ENCODE data around the gene CACYBP.
A peak's percentile ranks its signal among the peaks of the same experiment; 100 is the strongest.

CACYBP gene

GRCh38 chr1:174982971-174983689, 16.6 kb upstream of the CACYBP start:
- no peaks in the 10 kb centered on the region for H3K27me3 Mint-ChIP-seq
- ATAC-seq (replicated peaks; ENCODE audit: extremely low read depth, poor library complexity, severe bottlenecking): no peak
- peaks cover 48% of the 10 kb centered on the region for H3K36me3 Mint-ChIP-seq (ENCODE audit: insufficient read depth)
- peaks cover 25% of the 10 kb centered on the region for H3K4me1 Mint-ChIP-seq
- H3K9me3 Mint-ChIP-seq: no peaks in the 10 kb centered on the region
- no peak overlapping the region for H3K4me3 Mint-ChIP-seq
- H3K27ac Mint-ChIP-seq (ENCODE audit: low read depth): no peak overlapping the region
- DNase-seq (ENCODE audit: low spot score in 2 of 2): peak in 1 of 2 donors; percentile 37

- Mint-ChIP-seq H3K9me3 (no peaks in the 10 kb centered on the region), H3K27me3 (no peaks in the 10 kb centered on the region), H3K27ac (ENCODE audit: low read depth) (no peak overlapping the region), H3K36me3 (ENCODE audit: insufficient read depth) (peaks cover 42% of the 10 kb centered on the region), H3K4me3 (no peak overlapping the region), H3K4me1 (peaks cover 39% of the 10 kb centered on the region)
- no peak for ATAC-seq (replicated peaks; ENCODE audit: extremely low read depth, poor library complexity, severe bottlenecking)
- no peak for DNase-seq (ENCODE audit: low spot score in 2 of 2)
These were observed 14.8 kb upstream of the CACYBP start for GRCh38 chr1:174984952-174985351.

GRCh38 chr1:174988539-174988938, 11.2 kb upstream of the CACYBP start:
- H3K4me1 Mint-ChIP-seq: peaks cover 28% of the 10 kb centered on the region
- no peak overlapping the region for H3K4me3 Mint-ChIP-seq

GRCh38 chr1:174988986-174989385, 10.8 kb upstream of the CACYBP start:
- Mint-ChIP-seq H3K4me3 (peak overlapping the region; percentile 12), H3K27me3 (no peaks in the 10 kb centered on the region), H3K4me1 (peaks cover 28% of the 10 kb centered on the region), H3K36me3 (ENCODE audit: insufficient read depth) (peaks cover 18% of the 10 kb centered on the region), H3K9me3 (no peaks in the 10 kb centered on the region), H3K27ac (ENCODE audit: low read depth) (peak overlapping the region; percentile 85)
- DNase-seq (ENCODE audit: low spot score in 2 of 2): no peak
- ATAC-seq (replicated peaks; ENCODE audit: extremely low read depth, poor library complexity, severe bottlenecking): no peak

More at GRCh38 chr1:174988539-174988938, 11.2 kb upstream of the CACYBP start:
- H3K27ac Mint-ChIP-seq (ENCODE audit: low read depth): peak overlapping the region; percentile 6
- H3K9me3 Mint-ChIP-seq: no peaks in the 10 kb centered on the region
- ATAC-seq (replicated peaks; ENCODE audit: extremely low read depth, poor library complexity, severe bottlenecking) (no peak), DNase-seq (ENCODE audit: low spot score in 2 of 2) (no peak)
- H3K36me3 Mint-ChIP-seq (ENCODE audit: insufficient read depth): peaks cover 18% of the 10 kb centered on the region
- H3K27me3 Mint-ChIP-seq: no peaks in the 10 kb centered on the region

- no peak for ATAC-seq (replicated peaks; ENCODE audit: extremely low read depth, poor library complexity, severe bottlenecking)
- H3K9me3 Mint-ChIP-seq: no peaks in the 10 kb centered on the region
- peak overlapping the region; percentile 85 for H3K27ac Mint-ChIP-seq (ENCODE audit: low read depth)
- no peak for DNase-seq (ENCODE audit: low spot score in 2 of 2)
- H3K4me1 Mint-ChIP-seq: peaks cover 28% of the 10 kb centered on the region
- no peaks in the 10 kb centered on the region for H3K27me3 Mint-ChIP-seq
- peak overlapping the region; percentile 74 for H3K4me3 Mint-ChIP-seq
- peaks cover 19% of the 10 kb centered on the region for H3K36me3 Mint-ChIP-seq (ENCODE audit: insufficient read depth)
These were observed 10.1 kb upstream of the CACYBP start for GRCh38 chr1:174989536-174990220.

- no peaks in the 10 kb centered on the region for H3K27me3 Mint-ChIP-seq
- peaks cover 17% of the 10 kb centered on the region for H3K36me3 Mint-ChIP-seq (ENCODE audit: insufficient read depth)
These were observed 9.3 kb upstream of the CACYBP start for GRCh38 chr1:174990382-174990999.

GRCh38 chr1:174991473-174991872, 8.3 kb upstream of the CACYBP start:
- Mint-ChIP-seq H3K4me1 (peaks cover 28% of the 10 kb centered on the region), H3K4me3 (no peak overlapping the region), H3K9me3 (no peaks in the 10 kb centered on the region), H3K27ac (ENCODE audit: low read depth) (peak overlapping the region; percentile 85), H3K36me3 (ENCODE audit: insufficient read depth) (peaks cover 21% of the 10 kb centered on the region), H3K27me3 (no peaks in the 10 kb centered on the region)
- ATAC-seq (replicated peaks; ENCODE audit: extremely low read depth, poor library complexity, severe bottlenecking) (no peak), DNase-seq (ENCODE audit: low spot score in 2 of 2) (no peak)

More at GRCh38 chr1:174990382-174990999, 9.3 kb upstream of the CACYBP start:
- ATAC-seq (replicated peaks; ENCODE audit: extremely low read depth, poor library complexity, severe bottlenecking): peak; percentile 28
- Mint-ChIP-seq H3K27ac (ENCODE audit: low read depth) (peak overlapping the region; percentile 85), H3K4me1 (peaks cover 28% of the 10 kb centered on the region), H3K9me3 (no peaks in the 10 kb centered on the region), H3K4me3 (peak overlapping the region; percentile 74)
- no peak for DNase-seq (ENCODE audit: low spot score in 2 of 2)

GRCh38 chr1:174995121-174995520, 4.6 kb upstream of the CACYBP start:
- no peak overlapping the region for H3K27ac Mint-ChIP-seq (ENCODE audit: low read depth)

GRCh38 chr1:174995916-174996315, 3.8 kb upstream of the CACYBP start:
- peaks cover 18% of the 10 kb centered on the region for H3K4me1 Mint-ChIP-seq
- H3K36me3 Mint-ChIP-seq (ENCODE audit: insufficient read depth): peaks cover 15% of the 10 kb centered on the region
- H3K4me3 Mint-ChIP-seq: no peak overlapping the region
- DNase-seq (ENCODE audit: low spot score in 2 of 2): no peak
- no peak for ATAC-seq (replicated peaks; ENCODE audit: extremely low read depth, poor library complexity, severe bottlenecking)
- no peak overlapping the region for H3K27ac Mint-ChIP-seq (ENCODE audit: low read depth)
- H3K27me3 Mint-ChIP-seq: no peaks in the 10 kb centered on the region
- no peaks in the 10 kb centered on the region for H3K9me3 Mint-ChIP-seq

More at GRCh38 chr1:174995121-174995520, 4.6 kb upstream of the CACYBP start:
- no peaks in the 10 kb centered on the region for H3K27me3 Mint-ChIP-seq
- H3K36me3 Mint-ChIP-seq (ENCODE audit: insufficient read depth): peaks cover 10% of the 10 kb centered on the region
- DNase-seq (ENCODE audit: low spot score in 2 of 2): no peak
- no peak for ATAC-seq (replicated peaks; ENCODE audit: extremely low read depth, poor library complexity, severe bottlenecking)
- no peak overlapping the region for H3K4me3 Mint-ChIP-seq
- H3K4me1 Mint-ChIP-seq: peaks cover 11% of the 10 kb centered on the region
- no peaks in the 10 kb centered on the region for H3K9me3 Mint-ChIP-seq

- no peak overlapping the region for H3K27ac Mint-ChIP-seq (ENCODE audit: low read depth)
- peaks cover 15% of the 10 kb centered on the region for H3K36me3 Mint-ChIP-seq (ENCODE audit: insufficient read depth)
- H3K27me3 Mint-ChIP-seq: no peaks in the 10 kb centered on the region
- ATAC-seq (replicated peaks; ENCODE audit: extremely low read depth, poor library complexity, severe bottlenecking) (no peak), DNase-seq (ENCODE audit: low spot score in 2 of 2) (no peak)
- no peak overlapping the region for H3K4me3 Mint-ChIP-seq
- H3K4me1 Mint-ChIP-seq: peaks cover 24% of the 10 kb centered on the region
- no peaks in the 10 kb centered on the region for H3K9me3 Mint-ChIP-seq
These were observed 3.3 kb upstream of the CACYBP start for GRCh38 chr1:174996476-174996875.

GRCh38 chr1:174997041-174997440, 2.7 kb upstream of the CACYBP start:
- DNase-seq (ENCODE audit: low spot score in 2 of 2) (no peak), ATAC-seq (replicated peaks; ENCODE audit: extremely low read depth, poor library complexity, severe bottlenecking) (no peak)
- no peaks in the 10 kb centered on the region for H3K9me3 Mint-ChIP-seq
- peaks cover 27% of the 10 kb centered on the region for H3K4me1 Mint-ChIP-seq
- peaks cover 15% of the 10 kb centered on the region for H3K36me3 Mint-ChIP-seq (ENCODE audit: insufficient read depth)
- H3K27ac Mint-ChIP-seq (ENCODE audit: low read depth): no peak overlapping the region
- H3K4me3 Mint-ChIP-seq: peak overlapping the region; percentile 17
- H3K27me3 Mint-ChIP-seq: no peaks in the 10 kb centered on the region

GRCh38 chr1:174998569-174999215, 1.1 kb upstream of the CACYBP start:
- H3K4me3 Mint-ChIP-seq: no peak overlapping the region
- H3K4me1 Mint-ChIP-seq: peaks cover 40% of the 10 kb centered on the region
- H3K27ac Mint-ChIP-seq (ENCODE audit: low read depth): no peak overlapping the region
- H3K27me3 Mint-ChIP-seq: no peaks in the 10 kb centered on the region
- H3K9me3 Mint-ChIP-seq: no peaks in the 10 kb centered on the region
- peaks cover 14% of the 10 kb centered on the region for H3K36me3 Mint-ChIP-seq (ENCODE audit: insufficient read depth)
- peak; percentile 7 for ATAC-seq (replicated peaks; ENCODE audit: extremely low read depth, poor library complexity, severe bottlenecking)
- peak in 1 of 2 donors; percentile 50 for DNase-seq (ENCODE audit: low spot score in 2 of 2)
